NT2/D1 (cell line): ENCODE data around the gene GATC.
"Not testable (repeated sequence)": the region's sequence is repeated elsewhere in the genome, so short reads cannot be mapped to it uniquely, and the experiment has no call there.

Source experiments
- SUZ12 ChIP-seq: IDR thresholded peaks from 2 replicates; pipeline ENCODE4 v1.6.1; 2011; ENCODE audit not compliant: insufficient read length, insufficient read depth; ENCODE audit errors: extremely low read depth
- YY1 ChIP-seq: IDR thresholded peaks from 2 replicates; pipeline ENCODE4 v1.6.1; 2011; ENCODE audit not compliant: insufficient read length, insufficient read depth
- ZNF274 ChIP-seq: IDR thresholded peaks from 2 replicates; pipeline ENCODE4 v1.6.1; 2011; ENCODE audit warnings: mild to moderate bottlenecking, low read depth, low read length

DNA sequence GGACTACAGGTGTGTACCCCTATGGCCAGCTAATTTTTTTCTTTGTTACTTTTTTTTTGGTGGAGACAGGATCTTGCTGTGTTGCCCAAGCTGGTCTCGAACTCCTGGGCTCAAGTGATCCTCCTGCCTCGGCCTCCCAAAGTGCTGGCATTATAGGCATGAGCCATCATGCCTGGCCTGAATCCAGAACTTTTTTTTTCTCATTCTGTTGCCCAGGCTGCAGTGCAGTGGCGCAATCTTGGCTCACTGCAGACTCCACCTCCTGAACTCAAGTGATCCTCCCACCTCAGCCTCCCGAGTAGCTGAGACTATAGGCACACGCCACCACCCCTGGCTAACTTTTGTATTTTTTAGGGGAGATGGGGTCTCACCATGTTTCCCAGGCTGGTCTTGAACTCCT is 6.3 kb downstream of the GATC start:
- TF ChIP-seq ZNF274, SUZ12, YY1: not testable (repeated sequence)
